ENCODE measurements around the gene ORM2.

DNA sequence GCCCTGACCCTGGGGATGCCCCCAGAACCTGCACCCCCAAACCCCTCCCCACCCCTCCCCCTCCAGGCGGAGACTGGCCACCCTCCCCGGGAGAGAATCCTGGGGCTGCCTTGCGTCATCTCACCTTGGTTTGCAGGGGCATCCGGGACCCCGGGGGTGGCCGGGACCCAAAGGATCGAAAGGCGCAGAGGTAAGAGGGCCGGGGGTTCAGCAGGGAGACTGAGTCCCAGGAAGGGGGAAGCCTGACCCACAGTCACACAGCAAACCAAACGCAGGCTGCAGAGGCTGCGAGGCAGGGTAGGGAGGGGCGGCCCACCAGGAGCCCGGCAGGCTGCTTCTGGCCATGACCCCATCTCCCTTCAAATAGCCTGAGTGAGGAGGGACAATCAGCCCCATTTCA is 40.6 kb upstream of the ORM2 start:
- TF ChIP-seq POLR2A (IDR thresholded peaks at IDR 0.05; ENCODE audit: extremely low read depth, insufficient read length) (no peak), MYC (IDR thresholded peaks at IDR 0.05; ENCODE audit: low read depth, low read length) (no peak)
- TF ChIP-seq, protein P1, sequence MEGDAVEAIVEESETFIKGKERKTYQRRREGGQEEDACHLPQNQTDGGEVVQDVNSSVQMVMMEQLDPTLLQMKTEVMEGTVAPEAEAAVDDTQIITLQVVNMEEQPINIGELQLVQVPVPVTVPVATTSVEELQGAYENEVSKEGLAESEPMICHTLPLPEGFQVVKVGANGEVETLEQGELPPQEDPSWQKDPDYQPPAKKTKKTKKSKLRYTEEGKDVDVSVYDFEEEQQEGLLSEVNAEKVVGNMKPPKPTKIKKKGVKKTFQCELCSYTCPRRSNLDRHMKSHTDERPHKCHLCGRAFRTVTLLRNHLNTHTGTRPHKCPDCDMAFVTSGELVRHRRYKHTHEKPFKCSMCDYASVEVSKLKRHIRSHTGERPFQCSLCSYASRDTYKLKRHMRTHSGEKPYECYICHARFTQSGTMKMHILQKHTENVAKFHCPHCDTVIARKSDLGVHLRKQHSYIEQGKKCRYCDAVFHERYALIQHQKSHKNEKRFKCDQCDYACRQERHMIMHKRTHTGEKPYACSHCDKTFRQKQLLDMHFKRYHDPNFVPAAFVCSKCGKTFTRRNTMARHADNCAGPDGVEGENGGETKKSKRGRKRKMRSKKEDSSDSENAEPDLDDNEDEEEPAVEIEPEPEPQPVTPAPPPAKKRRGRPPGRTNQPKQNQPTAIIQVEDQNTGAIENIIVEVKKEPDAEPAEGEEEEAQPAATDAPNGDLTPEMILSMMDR (IDR thresholded peaks at IDR 0.05; ENCODE audit: low read depth, low read length): no peak

All from NB4 (cell line).